Naive thymus-derived CD8-positive, alpha-beta T cell (primary cell): ENCODE results near the gene ITGAL. TPM values are rescaled to one million over a fixed set of nuclear protein-coding genes. Genes with fewer than 3 reads are reported as not detected.
A peak's percentile ranks its signal among the peaks of the same experiment; 100 is the strongest.

Experiments used
- ATAC-seq, 2 donors: fragments of 150-1000 bp; cut with Tn5 transposase in 1 of 2; sonication (Bioruptor Pico), chemical (Tn5 transposase) in 1 of 2; 1 replicate in 1 of 2; 2 replicates in 1 of 2; pipeline ENCODE4 v1.10.0; 2021; ENCODE audit warnings: mild to moderate bottlenecking in 2 of 2, moderate library complexity in 2 of 2
- POLR2A ChIA-PET: fragments of 350-600 bp; sonication (Branson Sonifier 250); formaldehyde crosslinking; loops from one replicate; lab custom pipeline; 2021; ENCODE audit warnings: antibody characterized with exemption; lab: Charles Lee
- DNase-seq, 10 donors: peaks; one replicate each; pipeline versions ENCODE4 v3.0.0 to v3.0.0-alpha.2; 2020 to 2022
- H3K27ac Mint-ChIP-seq, 10 donors: one replicate each; pipeline ENCODE4 v1.8.0; 2020 to 2022; ENCODE audit warnings: mild to moderate bottlenecking in 10 of 10, mixed read lengths in 10 of 10, moderate library complexity in 4 of 10, inconsistent platforms in 1 of 10
- H3K27me3 Mint-ChIP-seq, 5 donors: one replicate each; pipeline ENCODE4 v1.8.0; 2021 to 2022; ENCODE audit warnings: mixed read lengths in 5 of 5
- H3K36me3 Mint-ChIP-seq, 3 donors: one replicate each; pipeline ENCODE4 v1.8.0; 2020 to 2022; ENCODE audit warnings: mixed read lengths in 3 of 3, mild to moderate bottlenecking in 2 of 3, inconsistent platforms in 1 of 3
- H3K4me1 Mint-ChIP-seq, 4 donors: one replicate each; pipeline ENCODE4 v1.8.0; 2021 to 2022; ENCODE audit warnings: mixed read lengths in 4 of 4
- H3K4me3 Mint-ChIP-seq, 10 donors: one replicate each; pipeline ENCODE4 v1.8.0; 2020 to 2022; ENCODE audit warnings: mild to moderate bottlenecking in 10 of 10, mixed read lengths in 10 of 10, moderate library complexity in 6 of 10, inconsistent platforms in 1 of 10
- H3K9me3 Mint-ChIP-seq, 9 donors: one replicate each; pipeline ENCODE4 v1.8.0; 2020 to 2022; ENCODE audit warnings: mixed read lengths in 9 of 9, mild to moderate bottlenecking in 3 of 9, inconsistent platforms in 1 of 9, moderate library complexity in 1 of 9
- polyA plus RNA-seq, 3 donors: library from polyadenylated mRNA; unstranded; fragments of 300-500 nt; fragmentation: Illumina TruSeq; gene quantifications; one replicate each; pipeline ENCODE4 v1.2.3, GENCODE V29; 2021
- total RNA-seq, 8 experiments: library from RNA in 2 of 8; stranded (reverse) in 2 of 8; gene quantifications; one replicate each; pipeline ENCODE4 v1.2.3 and lab custom pipeline; 2021 to 2026

ITGAL gene
- total and polyA plus RNA-seq, 5 experiments from 2014 or later = 121 to 339 (median 157) TPM

DNA sequence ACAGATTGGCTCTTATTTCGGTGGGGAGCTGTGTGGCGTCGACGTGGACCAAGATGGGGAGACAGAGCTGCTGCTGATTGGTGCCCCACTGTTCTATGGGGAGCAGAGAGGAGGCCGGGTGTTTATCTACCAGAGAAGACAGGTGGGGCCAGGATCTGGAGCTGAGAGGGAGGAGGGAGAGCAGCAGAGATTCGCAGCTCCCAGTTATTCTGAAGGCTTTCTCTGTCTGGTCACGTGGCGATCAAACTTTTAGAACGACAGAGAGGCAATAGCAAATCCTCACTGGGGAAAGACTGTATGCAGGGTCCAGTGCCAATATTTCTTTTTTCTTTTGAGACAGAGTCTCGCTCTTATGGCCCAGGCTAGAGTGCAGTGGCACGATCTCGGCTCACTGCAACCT is 22.2 kb downstream of the ITGAL start:
- Mint-ChIP-seq H3K4me1 (peaks cover 8 to 36% (median 12%) of the 10 kb centered on the region in 4 donors), H3K36me3 (peaks cover 4 to 81% (median 17%) of the 10 kb centered on the region in 3 donors), H3K9me3 (no peaks in the 10 kb centered on the region), H3K4me3 (no peak overlapping the region), H3K27me3 (no peaks in the 10 kb centered on the region), H3K27ac (peak overlapping the region in 8 of 10 donors; percentile 19 to 92 (median 58))
- POLR2A ChIA-PET = interaction anchor here (0.5 to 2.6 kb wide), 8 partner anchors 19 to 1534 kb away, joined by 3 to 9 read pairs (median 4); no protein-coding TSS in a partner anchor
- no peak for DNase-seq
- ATAC-seq = no peak

DNA sequence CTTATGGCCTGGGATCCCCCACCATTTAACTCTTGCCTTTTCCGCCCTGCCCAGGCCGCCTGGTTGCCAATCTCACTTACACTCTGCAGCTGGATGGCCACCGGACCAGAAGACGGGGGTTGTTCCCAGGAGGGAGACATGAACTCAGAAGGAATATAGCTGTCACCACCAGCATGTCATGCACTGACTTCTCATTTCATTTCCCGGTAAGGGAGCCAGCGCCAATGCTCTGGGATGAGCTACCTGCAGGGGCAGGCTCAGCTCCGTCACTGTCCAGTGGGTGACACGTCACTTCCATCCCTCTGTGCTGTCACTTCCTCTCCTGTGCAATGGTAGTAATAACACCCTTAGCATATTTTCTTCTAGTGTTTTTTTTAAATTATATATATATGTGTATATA is 26.7 kb downstream of the ITGAL start:
- Mint-ChIP-seq H3K27ac (peak overlapping the region in 2 of 10 donors; percentile 19 to 69), H3K27me3 (no peaks in the 10 kb centered on the region), H3K36me3 (peaks cover 4 to 78% (median 15%) of the 10 kb centered on the region in 3 donors), H3K4me3 (no peak overlapping the region), H3K4me1 (peaks cover 0 to 16% (median 6%) of the 10 kb centered on the region in 4 donors), H3K9me3 (no peaks in the 10 kb centered on the region)
- POLR2A ChIA-PET = interaction anchor here (0.7 to 2.0 kb wide), 3 partner anchors 15 to 100 kb away, joined by 3 to 5 read pairs (median 4); no protein-coding TSS in a partner anchor
- no peak for ATAC-seq
- no peak for DNase-seq

DNA sequence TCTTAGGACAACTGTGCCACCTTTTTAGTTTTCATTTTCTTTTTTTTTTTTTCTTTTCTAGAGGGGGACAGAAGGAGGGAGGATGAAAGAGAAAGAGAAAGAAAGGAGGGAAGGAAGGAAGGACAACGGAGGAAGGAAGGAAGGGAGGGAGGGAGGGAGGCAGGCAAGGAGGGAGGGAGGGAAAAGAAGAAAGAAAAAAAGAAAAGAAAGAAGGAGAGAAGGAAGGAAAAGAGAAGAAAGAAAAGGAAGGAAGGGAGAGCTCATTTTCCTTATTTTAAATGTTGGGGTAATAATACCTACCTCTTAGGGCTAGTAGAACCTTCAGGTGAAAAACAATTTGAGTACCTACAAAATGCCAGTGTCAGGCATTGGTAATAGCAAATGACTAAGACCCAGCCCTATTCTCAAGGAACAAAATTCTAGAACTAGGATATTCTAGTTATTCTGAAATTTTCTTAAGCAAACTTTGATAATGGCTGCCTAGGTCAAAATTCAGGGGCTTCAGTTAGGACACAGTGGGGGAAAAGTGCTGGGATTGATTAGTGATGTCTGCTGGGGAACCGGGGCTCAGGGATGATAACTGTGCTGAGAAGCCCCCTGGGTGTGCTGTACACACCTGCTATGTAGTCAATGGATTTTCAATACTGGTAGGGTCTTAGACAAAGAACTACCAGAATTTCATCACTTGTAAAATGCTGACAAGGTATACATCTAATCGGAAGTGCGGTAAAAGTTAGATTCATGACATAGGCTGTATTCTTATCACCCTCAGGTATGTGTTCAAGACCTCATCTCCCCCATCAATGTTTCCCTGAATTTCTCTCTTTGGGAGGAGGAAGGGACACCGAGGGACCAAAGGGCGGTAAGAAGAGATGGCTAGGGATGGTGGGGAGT is 31.1 kb downstream of the ITGAL start:
- Mint-ChIP-seq H3K27ac (peak overlapping the region; percentile 34 to 87 (median 78)), H3K9me3 (no peaks in the 10 kb centered on the region), H3K4me1 (peaks cover 0 to 11% (median 3%) of the 10 kb centered on the region in 4 donors), H3K36me3 (peaks cover 0 to 80% (median 15%) of the 10 kb centered on the region in 3 donors), H3K27me3 (no peaks in the 10 kb centered on the region), H3K4me3 (no peak overlapping the region)
- DNase-seq (no peak), ATAC-seq (no peak)
- POLR2A ChIA-PET = interaction anchor here (0.6 kb wide), 1 partner anchor 45 kb away, joined by 3 read pairs; no protein-coding TSS in a partner anchor

DNA sequence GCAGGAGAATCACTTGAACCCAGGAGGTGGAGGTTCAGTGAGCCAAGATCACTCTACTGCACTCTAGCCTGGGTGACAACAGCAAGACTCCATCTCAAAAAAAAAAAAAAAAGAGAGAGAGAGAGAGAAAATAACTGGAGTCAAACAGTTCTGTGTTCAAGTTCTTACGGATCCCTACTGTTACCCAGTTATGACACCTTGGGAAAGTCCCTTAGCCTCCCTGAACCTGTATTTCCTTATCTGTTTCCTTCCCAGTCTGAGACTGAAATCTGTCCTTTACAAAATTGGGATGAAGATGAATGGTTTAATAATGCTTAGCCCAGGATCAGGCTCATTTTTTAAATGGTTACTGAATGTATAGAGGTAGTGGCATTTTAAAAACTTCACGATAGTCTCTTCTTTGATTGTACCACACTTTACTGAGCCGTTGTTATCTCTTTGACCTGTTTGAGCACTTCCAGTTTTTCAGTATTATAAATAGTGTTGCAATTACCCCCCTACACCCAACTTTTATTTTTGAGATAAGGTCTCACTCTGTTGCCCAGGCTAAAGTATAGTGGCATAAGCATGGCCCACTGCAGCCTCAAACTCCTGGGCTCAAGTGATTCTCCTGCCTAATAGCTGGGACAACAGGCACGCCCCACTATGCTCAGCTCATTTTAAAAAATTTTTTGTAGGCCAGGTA is 36.7 kb downstream of the ITGAL start:
- POLR2A ChIA-PET = interaction anchor here (1.0 to 1.6 kb wide), 3 partner anchors 13 to 25 kb away, joined by 3 to 6 read pairs (median 3); partner anchors contain the start of gene ZNF747
- H3K9me3 Mint-ChIP-seq = no peaks in the 10 kb centered on the region
- peaks cover 0 to 9% (median 2%) of the 10 kb centered on the region in 4 donors for H3K4me1 Mint-ChIP-seq
- no peak for DNase-seq
- ATAC-seq = no peak
- H3K27ac Mint-ChIP-seq = peak overlapping the region in 8 of 10 donors; percentile 5 to 83 (median 50)
- H3K36me3 Mint-ChIP-seq = peaks cover 0 to 96% (median 24%) of the 10 kb centered on the region in 3 donors
- H3K4me3 Mint-ChIP-seq = no peak overlapping the region
- H3K27me3 Mint-ChIP-seq = no peaks in the 10 kb centered on the region

DNA sequence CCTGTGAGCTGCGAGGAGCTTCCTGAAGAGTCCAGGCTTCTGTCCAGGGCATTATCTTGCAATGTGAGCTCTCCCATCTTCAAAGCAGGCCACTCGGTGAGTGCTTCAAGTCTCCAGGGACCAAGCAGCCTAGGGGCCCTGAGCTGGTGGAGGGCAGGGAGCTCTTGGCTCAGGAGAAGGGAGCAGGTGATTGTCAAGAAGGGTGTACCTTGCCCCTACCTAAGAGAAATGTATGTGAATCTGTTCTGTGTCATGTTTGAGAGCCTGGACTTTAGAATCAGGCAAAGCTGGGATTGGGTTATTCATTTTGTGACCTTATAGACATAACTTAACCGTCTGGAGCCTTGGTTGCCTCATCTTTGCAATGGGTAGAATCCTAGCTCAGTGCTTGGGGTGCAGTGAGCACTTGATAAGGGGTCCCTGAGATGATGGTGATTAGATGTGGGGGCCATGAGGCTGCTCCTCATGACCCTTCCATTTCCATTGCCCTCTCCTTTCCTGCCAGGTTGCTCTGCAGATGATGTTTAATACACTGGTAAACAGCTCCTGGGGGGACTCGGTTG is 37.9 kb downstream of the ITGAL start:
- Mint-ChIP-seq H3K36me3 (peaks cover 0 to 98% (median 24%) of the 10 kb centered on the region in 3 donors), H3K4me3 (no peak overlapping the region), H3K9me3 (no peaks in the 10 kb centered on the region), H3K27ac (peak overlapping the region; percentile 38 to 85 (median 60)), H3K4me1 (peaks cover 0 to 9% (median 5%) of the 10 kb centered on the region in 4 donors), H3K27me3 (no peaks in the 10 kb centered on the region)
- ATAC-seq (no peak), DNase-seq (no peak)
- POLR2A ChIA-PET = interaction anchor here (1.6 kb wide), 1 partner anchor 12 kb away, joined by 6 read pairs; no protein-coding TSS in a partner anchor

DNA sequence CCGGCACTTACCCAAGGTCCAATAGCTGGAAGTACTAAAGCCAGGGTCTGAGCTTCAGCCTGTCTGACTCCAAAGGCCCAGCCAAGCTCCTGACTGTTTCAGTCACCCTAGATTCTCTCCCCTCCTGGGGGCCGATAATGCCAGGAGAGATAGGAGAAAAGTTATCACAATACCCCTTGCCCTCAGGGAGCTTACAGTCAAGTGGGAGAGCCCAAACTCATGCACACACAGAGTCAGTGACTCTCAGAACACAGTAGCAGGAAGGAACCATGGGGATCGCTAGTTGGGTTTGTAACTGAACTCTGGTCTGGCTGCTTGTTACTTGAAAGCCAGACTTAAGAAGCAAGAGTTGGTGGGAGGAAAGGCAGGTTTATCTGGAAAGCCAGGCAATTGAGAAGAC is 39.0 kb downstream of the ITGAL start:
- peak overlapping the region in 8 of 10 donors; percentile 11 to 89 (median 66) for H3K27ac Mint-ChIP-seq
- H3K36me3 Mint-ChIP-seq = peaks cover 0 to 98% (median 27%) of the 10 kb centered on the region in 3 donors
- H3K4me1 Mint-ChIP-seq = peaks cover under 1 to 12% (median 9%) of the 10 kb centered on the region in 4 donors
- DNase-seq (peak in 1 of 10 donors; percentile 35), ATAC-seq (no peak)
- H3K27me3 Mint-ChIP-seq = no peaks in the 10 kb centered on the region
- no peaks in the 10 kb centered on the region for H3K9me3 Mint-ChIP-seq
- H3K4me3 Mint-ChIP-seq = no peak overlapping the region
- POLR2A ChIA-PET = interaction anchor here (0.6 to 1.3 kb wide), 5 partner anchors 15 to 326 kb away, joined by 3 to 4 read pairs (median 3); partner anchors contain the start of gene DCTPP1

DNA sequence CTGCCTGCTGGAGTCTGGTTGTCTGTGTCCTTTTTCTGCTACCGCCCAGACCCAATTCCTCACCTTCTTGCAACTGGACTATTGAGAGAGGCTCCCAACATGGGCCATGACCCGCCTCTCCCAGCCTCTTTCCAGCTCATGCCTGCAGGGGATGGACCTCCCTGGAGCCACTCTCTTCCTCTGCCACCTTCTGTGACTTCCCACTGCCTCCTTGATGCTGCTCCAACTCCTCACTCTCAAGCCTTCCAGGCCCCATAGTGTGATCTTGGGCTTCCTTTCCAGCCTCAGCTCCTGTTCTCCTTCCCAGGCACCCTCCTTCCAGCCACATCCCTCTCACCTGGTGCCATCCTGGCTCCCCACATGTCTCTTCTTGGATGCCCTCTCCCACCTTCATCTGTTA is 42.7 kb downstream of the ITGAL start:
- POLR2A ChIA-PET = interaction anchor here (0.7 kb wide), 1 partner anchor 208 kb away, joined by 4 read pairs; no protein-coding TSS in a partner anchor
- H3K4me1 Mint-ChIP-seq = peaks cover 16 to 37% (median 26%) of the 10 kb centered on the region in 4 donors
- DNase-seq = peak in 1 of 10 donors; percentile 34
- H3K27ac Mint-ChIP-seq = peak overlapping the region in 8 of 10 donors; percentile 19 to 93 (median 62)
- H3K27me3 Mint-ChIP-seq = no peaks in the 10 kb centered on the region
- peaks cover 0 to 99% (median 38%) of the 10 kb centered on the region in 3 donors for H3K36me3 Mint-ChIP-seq
- ATAC-seq = no peak
- H3K9me3 Mint-ChIP-seq = no peaks in the 10 kb centered on the region
- H3K4me3 Mint-ChIP-seq = no peak overlapping the region

DNA sequence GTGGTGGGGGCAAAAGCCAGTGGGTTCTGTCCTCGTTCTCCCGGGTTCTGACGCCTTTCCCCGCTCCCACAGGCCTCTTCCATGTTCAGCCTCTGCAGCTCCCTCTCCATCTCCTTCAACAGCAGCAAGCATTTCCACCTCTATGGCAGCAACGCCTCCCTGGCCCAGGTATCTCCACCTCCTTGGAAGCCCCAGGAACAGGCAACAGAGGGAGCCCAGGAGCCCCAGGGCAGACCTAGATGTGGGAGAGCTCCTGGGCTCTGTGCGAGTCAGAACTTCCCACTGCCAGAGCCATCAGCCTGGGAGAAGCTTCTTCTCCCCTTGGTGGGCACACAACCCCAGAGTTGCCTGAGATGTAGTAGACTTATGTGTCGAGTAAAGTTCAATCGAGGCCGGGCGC is 46.0 kb downstream of the ITGAL start:
- Mint-ChIP-seq H3K4me1 (peaks cover 16 to 35% (median 26%) of the 10 kb centered on the region in 4 donors), H3K9me3 (no peaks in the 10 kb centered on the region), H3K36me3 (peaks cover 0 to 89% (median 22%) of the 10 kb centered on the region in 3 donors), H3K4me3 (peak overlapping the region in 4 of 10 donors; percentile 1 to 59 (median 28)), H3K27me3 (no peaks in the 10 kb centered on the region), H3K27ac (peak overlapping the region; percentile 8 to 92 (median 66))
- peak in 1 of 10 donors; percentile 32 for DNase-seq
- POLR2A ChIA-PET = interaction anchor here (0.6 to 1.9 kb wide), 7 partner anchors 11 to 137 kb away, joined by 3 to 10 read pairs (median 3); partner anchors contain the start of gene ZNF747
- ATAC-seq = no peak

DNA sequence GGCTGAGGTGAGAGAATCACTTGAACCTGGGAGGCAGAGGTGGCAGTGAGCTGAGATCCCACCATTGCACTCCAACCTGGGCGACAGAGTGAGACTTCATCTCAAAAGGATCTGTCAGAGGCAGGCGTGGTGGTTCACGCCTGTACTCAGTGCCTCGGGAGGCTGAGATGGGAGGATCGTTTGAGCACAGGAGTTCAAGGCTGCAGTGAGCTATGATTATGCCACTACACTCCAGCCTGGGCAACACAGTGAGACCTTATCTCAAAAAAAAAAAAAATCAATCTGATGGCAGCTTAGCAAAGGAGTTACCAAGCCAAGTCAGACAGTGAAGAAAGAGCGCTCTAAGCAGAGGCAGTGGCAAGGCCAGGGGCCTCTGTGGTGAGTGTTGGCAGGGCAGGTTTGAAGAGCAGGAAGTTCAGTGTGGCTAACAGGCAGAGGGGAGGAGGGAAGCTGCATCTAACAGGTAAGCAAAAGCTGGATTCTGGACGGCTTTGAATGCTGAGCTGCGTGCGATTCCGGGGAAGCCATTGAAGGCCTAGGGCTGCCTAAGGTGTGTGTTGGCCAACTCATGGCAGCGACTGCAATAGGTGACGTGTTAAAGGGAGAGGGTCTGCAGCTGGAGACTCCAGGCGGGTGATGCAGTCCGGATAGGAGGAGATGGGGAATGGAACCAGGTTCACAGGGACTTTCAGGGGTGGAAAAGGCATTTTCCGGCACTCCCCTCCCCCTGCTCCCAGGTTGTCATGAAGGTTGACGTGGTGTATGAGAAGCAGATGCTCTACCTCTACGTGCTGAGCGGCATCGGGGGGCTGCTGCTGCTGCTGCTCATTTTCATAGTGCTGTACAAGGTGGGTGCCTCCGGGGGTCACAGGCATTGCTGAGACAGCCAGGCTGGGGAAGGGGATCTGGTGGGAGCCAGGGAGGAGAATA is 46.8 kb downstream of the ITGAL start:
- Mint-ChIP-seq H3K4me1 (peaks cover 16 to 35% (median 27%) of the 10 kb centered on the region in 4 donors), H3K9me3 (no peaks in the 10 kb centered on the region), H3K27ac (peak overlapping the region; percentile 45 to 92 (median 84)), H3K27me3 (no peaks in the 10 kb centered on the region), H3K36me3 (peaks cover 0 to 81% (median 22%) of the 10 kb centered on the region in 3 donors), H3K4me3 (peak overlapping the region in 7 of 10 donors; percentile 4 to 59 (median 24))
- ATAC-seq (peak; percentile 63 to 91), DNase-seq (peak in 4 of 10 donors; percentile 25 to 50 (median 43))
- POLR2A ChIA-PET = interaction anchor here (0.6 to 1.4 kb wide), 6 partner anchors 15 to 138 kb away, joined by 3 to 10 read pairs (median 3); partner anchors contain the start of gene ZNF747

DNA sequence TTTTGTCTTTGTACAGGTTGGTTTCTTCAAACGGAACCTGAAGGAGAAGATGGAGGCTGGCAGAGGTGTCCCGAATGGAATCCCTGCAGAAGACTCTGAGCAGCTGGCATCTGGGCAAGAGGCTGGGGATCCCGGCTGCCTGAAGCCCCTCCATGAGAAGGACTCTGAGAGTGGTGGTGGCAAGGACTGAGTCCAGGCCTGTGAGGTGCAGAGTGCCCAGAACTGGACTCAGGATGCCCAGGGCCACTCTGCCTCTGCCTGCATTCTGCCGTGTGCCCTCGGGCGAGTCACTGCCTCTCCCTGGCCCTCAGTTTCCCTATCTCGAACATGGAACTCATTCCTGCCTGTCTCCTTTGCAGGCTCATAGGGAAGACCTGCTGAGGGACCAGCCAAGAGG is 48.9 kb downstream of the ITGAL start:
- peak overlapping the region in 5 of 10 donors; percentile 17 to 87 (median 49) for H3K27ac Mint-ChIP-seq
- ATAC-seq (no peak), DNase-seq (peak in 1 of 10 donors; percentile 21)
- no peaks in the 10 kb centered on the region for H3K9me3 Mint-ChIP-seq
- H3K27me3 Mint-ChIP-seq = no peaks in the 10 kb centered on the region
- no peak overlapping the region for H3K4me3 Mint-ChIP-seq
- POLR2A ChIA-PET = interaction anchor here (1.6 kb wide), 1 partner anchor 12 kb away, joined by 6 read pairs; no protein-coding TSS in a partner anchor
- H3K36me3 Mint-ChIP-seq = peaks cover 0 to 60% (median 16%) of the 10 kb centered on the region in 3 donors
- H3K4me1 Mint-ChIP-seq = peaks cover 17 to 38% (median 25%) of the 10 kb centered on the region in 4 donors
